HG03378 (cell line): ENCODE results near the gene THADA.
"Not testable (repeated sequence)": the region's sequence is repeated elsewhere in the genome, so short reads cannot be mapped to it uniquely, and the experiment has no call there.

Experiments used
- ATAC-seq: cut with Tn5 transposase; IDR thresholded peaks from one replicate; pipeline ENCODE4 v1.9.1; 2021; ENCODE audit warnings: mild to moderate bottlenecking, moderate library complexity; ENCODE audit not compliant: unreplicated experiment

THADA gene, protein sequence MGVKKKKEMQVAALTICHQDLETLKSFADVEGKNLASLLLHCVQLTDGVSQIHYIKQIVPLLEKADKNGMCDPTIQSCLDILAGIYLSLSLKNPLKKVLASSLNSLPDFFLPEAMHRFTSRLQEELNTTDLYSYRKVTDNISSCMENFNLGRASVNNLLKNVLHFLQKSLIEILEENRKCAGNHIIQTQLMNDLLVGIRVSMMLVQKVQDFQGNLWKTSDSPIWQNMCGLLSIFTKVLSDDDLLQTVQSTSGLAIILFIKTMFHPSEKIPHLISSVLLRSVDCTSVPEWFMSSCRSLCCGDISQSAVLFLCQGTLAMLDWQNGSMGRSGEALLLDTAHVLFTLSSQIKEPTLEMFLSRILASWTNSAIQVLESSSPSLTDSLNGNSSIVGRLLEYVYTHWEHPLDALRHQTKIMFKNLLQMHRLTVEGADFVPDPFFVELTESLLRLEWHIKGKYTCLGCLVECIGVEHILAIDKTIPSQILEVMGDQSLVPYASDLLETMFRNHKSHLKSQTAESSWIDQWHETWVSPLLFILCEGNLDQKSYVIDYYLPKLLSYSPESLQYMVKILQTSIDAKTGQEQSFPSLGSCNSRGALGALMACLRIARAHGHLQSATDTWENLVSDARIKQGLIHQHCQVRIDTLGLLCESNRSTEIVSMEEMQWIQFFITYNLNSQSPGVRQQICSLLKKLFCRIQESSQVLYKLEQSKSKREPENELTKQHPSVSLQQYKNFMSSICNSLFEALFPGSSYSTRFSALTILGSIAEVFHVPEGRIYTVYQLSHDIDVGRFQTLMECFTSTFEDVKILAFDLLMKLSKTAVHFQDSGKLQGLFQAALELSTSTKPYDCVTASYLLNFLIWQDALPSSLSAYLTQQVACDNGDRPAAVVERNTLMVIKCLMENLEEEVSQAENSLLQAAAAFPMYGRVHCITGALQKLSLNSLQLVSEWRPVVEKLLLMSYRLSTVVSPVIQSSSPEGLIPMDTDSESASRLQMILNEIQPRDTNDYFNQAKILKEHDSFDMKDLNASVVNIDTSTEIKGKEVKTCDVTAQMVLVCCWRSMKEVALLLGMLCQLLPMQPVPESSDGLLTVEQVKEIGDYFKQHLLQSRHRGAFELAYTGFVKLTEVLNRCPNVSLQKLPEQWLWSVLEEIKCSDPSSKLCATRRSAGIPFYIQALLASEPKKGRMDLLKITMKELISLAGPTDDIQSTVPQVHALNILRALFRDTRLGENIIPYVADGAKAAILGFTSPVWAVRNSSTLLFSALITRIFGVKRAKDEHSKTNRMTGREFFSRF (N-terminal part only)

GRCh38 chr2:43595603-43596412 is at the start of gene THADA:
THADA (minus strand) TSS chr2:43596038; CDS start chr2:43592392, 3,646 bp downstream.
- peak; percentile 96 for ATAC-seq

GRCh38 chr2:43643680-43644079 is 47.8 kb upstream of the THADA start:
- ATAC-seq: no peak

- no peak for ATAC-seq
These were observed 46.5 kb upstream of the THADA start for GRCh38 chr2:43642363-43642762.

- ATAC-seq: peak; percentile 96
These were observed 41.4 kb upstream of the THADA start, which contains the start of gene PLEKHH2 for GRCh38 chr2:43637030-43637803. PLEKHH2 (plus strand) TSS chr2:43637260; CDS start chr2:43644674, 7,414 bp downstream.

GRCh38 chr2:43636621-43637020 is 40.8 kb upstream of the THADA start:
- no peak for ATAC-seq

DNA sequence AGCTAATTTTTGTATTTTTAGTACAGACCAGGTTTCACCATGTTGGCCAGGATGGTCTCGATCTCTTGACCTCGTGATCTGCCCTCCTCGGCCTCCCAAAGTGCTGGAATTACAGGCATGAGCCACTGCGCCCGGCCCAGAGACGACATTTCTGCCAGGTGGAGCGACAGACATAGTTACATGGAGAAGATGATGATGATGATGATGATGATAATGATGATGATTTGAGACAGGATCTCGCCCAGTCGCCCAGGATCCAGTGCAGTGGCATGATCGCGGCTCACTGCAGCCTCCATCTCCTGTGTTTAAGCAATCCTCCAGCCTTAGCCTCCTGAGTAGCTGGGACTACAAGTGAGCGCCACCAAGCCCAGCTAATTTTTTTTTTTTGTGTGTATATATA is 40.3 kb upstream of the THADA start:
- ATAC-seq: not testable (repeated sequence)

GRCh38 chr2:43634604-43635306 is 38.9 kb upstream of the THADA start:
- no peak for ATAC-seq

- ATAC-seq: no peak
These were observed 35.9 kb upstream of the THADA start for GRCh38 chr2:43631618-43632317.

DNA sequence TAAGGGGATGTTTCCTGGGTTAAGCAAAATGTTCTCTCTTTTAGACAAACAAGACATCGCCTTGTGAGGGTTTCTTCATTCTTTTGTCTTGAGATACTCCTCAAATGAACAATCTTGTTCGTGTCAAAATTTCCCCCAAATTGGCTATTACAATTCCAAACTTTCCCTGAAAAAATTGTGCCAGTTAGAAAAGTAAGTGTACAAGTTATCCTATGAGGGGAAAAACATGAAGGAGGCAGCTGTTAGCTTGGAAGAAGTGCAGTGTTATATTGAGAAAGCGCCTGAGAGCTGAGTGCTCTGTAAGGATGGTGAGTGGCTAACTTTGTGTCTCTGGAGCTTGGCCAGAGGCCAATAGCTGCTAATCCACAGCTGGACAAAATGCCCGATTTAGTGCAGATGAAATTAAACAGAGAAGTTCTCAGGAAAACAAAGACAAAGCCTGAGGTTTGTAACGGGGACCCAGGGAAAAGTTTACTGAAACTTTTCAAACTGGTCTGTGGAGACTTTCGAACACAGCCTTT is 27.2 kb upstream of the THADA start:
- no peak for ATAC-seq

DNA sequence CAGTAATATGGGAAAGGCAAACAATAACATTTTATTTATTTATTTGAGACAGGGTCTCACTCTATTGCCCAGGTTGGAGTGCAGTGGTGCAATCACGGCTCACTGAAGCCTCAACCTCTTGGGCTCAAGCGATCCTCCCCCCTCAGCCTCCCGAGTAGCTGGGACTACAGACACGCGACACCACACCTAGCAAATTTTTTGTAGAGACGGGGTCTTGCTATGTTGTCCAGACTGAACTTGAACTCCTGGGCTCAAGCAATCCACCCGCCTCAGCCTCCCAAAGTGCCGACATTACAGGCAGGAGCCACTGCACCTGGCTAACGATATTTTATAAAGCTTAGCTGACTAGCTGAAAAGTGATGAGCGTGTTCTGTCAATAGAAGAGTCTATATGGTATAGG is 23.7 kb upstream of the THADA start:
- ATAC-seq: no peak

DNA sequence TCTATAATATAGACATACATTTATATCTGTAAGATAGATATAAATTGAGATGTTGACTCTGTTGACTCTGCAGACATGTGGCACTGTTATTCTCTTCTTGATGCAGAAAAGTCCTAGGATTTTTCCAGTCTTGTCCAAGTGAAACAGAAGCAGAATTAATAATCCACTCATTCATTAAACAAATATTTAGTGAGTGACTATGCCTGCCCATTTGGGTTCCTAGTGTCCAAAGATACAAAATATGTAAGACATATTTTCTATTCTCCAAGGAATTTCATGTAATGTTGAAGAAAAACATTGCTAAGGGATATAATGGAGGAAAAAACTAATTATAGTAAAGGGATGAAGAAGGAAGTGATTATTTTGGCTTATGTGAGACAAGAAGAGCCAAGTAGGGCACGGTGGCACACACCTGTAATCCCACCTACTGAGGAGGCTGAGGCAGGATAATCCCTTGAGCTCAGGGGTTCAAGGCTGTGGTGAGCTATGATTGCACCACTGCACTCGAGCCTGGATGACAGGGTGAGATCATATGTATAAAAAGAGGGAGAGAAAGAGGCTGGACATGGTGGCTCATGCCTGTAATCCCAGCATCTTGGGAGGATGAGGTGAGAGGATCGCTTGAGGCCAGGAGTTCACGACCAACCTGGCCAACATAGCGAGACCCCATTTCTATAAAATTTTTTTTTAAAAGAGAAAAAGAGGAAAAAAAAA is 21.3 kb upstream of the THADA start:
- ATAC-seq: no peak

DNA sequence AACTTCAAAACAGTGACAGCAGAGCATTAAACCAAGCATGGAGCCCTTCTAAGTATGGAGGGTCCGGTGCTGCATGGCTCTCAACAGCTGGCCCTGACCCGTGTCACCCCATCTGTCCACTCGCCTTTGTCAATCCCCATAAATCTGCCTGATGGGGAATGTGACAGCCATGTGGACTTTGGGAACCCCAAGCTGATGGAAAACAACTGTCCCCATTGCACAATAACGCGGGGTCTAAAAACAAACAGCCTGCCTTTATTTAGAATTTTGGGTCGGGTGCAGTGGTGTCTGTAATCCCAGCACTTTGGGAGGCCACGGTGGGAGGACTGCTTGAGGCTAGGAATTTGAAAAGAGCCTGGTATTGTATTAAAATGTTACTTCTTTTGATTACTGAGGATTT is 17.1 kb upstream of the THADA start:
- no peak for ATAC-seq

- peak; percentile 71 for ATAC-seq
These were observed 16.4 kb upstream of the THADA start for GRCh38 chr2:43611987-43612894.

- ATAC-seq: no peak
These were observed 14.5 kb upstream of the THADA start for GRCh38 chr2:43610361-43610760.

DNA sequence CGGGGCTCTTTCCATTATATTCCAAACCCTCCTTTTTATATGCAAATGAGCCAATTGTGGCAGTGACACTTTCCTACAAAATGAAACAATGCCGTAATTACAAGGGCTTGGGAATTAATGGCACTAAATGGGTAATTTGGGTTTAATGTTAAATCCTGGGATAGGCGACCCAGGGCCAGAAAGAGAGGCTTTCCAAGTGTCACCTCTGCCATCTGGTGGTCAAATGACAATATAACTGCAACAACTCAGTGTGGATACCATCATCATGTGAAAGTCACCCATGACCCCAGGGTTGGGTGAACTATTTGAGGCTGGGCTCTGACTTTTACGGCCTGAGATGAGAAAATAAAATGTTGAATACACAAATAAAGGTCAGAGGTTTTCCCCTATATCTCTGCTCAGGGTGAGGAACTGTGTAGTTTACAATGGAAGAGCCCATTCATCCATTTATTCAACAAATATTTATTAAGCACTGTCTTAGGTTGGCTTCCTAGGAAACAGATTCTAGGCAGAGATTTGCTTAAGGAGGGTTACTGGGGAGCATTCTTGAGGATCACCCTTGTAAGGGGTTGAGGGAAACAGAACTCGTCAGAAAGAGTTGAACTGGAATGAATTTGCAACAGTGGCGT is 13.6 kb upstream of the THADA start:
- no peak for ATAC-seq

- no peak for ATAC-seq
These were observed 10.0 kb upstream of the THADA start for GRCh38 chr2:43605851-43606250.
